ENCODE data around the gene AP2A2.

- TF ChIP-seq, protein P1, sequence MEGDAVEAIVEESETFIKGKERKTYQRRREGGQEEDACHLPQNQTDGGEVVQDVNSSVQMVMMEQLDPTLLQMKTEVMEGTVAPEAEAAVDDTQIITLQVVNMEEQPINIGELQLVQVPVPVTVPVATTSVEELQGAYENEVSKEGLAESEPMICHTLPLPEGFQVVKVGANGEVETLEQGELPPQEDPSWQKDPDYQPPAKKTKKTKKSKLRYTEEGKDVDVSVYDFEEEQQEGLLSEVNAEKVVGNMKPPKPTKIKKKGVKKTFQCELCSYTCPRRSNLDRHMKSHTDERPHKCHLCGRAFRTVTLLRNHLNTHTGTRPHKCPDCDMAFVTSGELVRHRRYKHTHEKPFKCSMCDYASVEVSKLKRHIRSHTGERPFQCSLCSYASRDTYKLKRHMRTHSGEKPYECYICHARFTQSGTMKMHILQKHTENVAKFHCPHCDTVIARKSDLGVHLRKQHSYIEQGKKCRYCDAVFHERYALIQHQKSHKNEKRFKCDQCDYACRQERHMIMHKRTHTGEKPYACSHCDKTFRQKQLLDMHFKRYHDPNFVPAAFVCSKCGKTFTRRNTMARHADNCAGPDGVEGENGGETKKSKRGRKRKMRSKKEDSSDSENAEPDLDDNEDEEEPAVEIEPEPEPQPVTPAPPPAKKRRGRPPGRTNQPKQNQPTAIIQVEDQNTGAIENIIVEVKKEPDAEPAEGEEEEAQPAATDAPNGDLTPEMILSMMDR (IDR thresholded peaks at IDR 0.05), result peak in 1 of 12 donors; percentile 1
- no peak for TF ChIP-seq POLR2A (IDR thresholded peaks at IDR 0.05)
Observed at GRCh38 chr11:1051356-1052132, 125.9 kb downstream of the AP2A2 start.
